ENCODE measurements around the gene KRT6A.
"Not testable (repeated sequence)": the region's sequence is repeated elsewhere in the genome, so short reads cannot be mapped to it uniquely, and the experiment has no call there.

KRT6A gene

DNA sequence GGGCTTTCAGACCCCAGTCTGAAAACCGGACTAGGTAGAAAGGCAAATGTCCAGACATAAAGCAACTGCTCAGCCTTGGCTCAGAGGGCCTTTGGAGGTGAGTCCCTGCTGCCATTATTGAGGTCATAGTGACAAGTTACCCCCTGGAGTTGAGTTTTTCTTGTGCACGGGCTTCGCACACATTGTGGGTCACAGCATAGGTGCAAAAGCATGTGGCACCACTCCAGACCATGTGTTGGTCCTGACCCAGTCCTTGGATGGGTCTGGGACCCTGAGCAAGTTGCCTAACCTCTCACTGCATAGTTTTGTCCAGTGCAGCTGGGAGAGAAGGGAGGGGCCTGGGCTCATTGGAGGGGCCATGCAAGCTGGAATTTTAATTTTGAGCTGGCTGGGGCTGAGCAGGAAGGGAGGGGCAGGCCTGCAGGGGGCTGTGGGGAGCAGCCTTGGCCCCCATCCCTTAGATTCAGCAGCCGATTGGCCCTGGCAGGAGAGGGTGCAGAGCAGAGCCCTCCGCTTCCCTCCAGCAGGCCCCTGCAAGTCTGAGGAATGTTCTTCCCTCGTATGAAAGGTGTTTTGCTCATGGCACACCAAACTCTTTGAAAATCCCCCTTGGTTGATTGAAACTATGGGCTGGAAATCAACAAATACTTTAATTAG is 31.3 kb upstream of the KRT6A start:
- DNase-seq = no peak

DNA sequence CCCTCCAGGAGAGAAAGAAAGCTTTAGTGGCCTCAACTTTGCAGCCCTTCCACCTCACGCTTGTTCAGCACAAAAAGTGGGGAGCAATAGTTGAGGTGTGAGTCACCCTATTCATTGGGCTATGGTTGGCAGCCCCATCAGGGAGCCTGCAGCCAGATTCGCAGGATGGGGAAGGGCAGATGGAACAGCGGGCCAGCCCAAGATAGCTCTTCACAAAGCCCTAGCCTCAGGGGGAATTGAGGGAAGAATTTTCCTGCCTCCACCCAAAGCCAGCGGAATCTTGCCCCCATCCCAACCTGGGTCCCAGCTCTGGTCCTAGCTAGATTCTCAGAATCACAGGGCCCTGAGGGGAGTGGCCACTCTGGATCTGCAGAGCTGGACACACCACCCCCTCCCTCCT is 30.8 kb upstream of the KRT6A start:
- DNase-seq = no peak

DNA sequence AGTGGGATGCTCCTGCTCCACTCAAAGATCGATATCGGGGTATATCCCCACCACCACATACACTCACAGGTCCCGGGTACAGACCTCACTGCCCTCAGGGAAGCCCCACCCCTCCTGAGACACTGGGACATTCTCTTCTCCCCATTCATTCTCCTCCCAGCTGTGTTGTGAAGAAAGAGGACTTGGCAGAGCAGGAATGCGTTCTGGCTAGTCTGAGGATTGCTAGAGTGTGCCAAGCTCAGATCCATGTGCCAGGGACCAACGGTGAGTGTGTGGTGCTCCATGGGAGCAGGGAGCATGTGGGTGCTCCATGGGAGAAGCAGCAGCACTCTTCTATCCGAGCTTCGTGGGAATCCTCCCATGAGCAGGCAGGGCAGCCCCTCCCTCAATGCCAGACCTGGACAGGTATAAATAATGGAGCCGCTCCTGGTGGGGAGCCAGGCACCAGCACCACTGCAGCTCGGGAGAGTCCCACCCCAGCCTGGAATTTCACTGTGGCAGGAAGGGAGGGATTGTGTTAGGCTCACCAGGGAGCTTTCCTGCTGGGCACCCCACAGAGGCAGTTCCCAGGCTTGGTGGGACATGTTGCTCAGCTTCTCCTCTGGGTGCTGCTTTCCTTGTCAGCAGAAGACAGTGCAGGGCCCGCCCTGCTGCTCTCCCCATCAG is 29.4 kb upstream of the KRT6A start:
- peak; percentile 49 for DNase-seq

DNA sequence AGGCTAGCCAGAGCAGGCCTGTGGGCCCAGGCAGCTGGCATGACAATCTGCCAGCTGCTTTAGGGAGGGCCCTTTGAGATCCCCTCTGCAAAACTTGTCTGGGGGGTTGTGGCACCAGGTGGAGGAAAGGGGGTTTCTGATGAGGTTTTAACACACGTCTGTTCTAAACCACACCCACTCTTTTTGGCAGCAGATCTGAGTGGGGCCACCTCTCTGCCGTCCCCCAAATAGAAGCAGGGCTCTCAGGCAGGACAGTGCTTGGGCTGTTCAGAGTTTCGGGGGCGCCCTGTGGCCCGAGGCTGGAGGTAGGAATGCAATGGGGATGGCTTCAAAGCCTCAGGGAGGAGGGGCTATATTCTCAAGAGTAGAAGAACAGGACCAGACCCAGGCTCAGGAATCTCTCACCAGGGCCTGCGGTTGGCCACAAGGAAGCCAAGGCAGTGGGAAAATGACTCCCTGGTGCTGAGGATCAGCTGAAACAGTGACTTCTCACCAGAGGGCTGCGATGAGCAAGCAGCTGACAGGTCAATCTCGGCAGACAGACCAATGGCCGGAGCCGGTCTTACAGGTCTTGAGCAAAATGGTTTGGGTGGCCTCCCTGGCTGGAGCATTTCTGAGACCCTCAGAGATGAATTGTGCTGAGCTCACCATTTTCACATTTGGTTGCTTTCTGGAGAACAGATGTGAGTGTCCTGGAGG is 28.7 kb upstream of the KRT6A start:
- DNase-seq = no peak

DNA sequence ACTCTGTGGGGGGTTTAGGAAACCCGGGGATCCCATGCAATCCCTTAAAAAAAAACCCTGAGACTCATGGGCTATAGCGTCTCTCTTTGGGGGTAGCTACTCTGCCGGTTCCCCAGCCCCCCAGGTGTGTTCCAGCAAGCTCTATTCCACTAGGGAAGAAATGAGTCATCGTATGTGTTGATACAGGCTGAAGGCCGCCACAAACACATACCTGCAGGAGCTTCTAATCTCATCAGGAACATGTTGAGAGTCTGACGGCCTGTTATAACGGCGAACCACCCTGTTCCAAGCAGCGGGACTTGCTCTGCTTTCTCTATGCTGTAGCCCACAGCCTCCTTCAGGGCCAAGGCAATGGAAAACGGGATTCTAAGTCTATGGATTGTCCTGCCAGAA is 28.1 kb upstream of the KRT6A start:
- DNase-seq = no peak

DNA sequence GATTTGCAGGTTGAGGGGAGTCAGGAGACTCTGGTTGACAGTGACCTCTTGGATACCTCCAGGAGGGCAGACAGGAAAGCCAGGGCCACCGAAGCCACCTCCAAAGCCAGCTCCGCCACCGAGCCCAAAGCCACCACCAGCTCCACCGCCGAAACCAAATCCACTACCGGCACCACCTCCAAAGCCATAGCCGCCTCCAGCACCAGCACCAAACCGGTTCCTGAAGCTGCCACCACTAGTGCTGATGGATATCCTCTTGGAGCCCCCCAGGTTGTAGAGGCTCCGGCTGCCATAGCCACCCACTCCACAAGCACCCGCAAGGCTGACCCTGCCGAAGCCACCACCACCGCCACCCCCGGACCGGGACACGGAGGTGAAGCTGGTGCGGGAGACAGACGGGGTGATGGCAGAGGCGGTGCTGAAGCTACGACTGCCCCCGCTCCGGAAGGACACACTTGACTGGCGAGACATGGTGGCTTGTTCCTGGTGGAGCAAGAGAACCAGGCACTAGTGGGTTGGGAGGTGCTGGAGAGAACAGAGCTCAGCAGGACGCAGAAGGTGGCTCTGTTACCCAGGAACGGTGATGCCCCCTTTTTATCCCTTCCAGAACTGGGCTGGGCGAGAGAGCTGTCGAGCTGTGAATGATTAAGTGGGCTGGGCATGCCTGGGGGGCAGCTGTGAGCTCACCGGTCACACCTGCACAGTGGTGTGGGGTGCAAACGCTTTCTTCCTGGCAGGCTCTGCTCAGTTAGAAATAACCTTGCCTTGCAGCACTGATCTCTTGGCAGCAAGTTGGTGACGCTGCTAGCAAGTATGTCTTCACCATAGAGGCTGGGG is 27.0 kb upstream of the KRT6A start, which contains the start of gene KRT5:
Gene KRT5 (minus strand): TSS at position 569 of the 837 bp plus-strand sequence. CDS start 98 bp downstream, at position 471.
- no peak for DNase-seq

DNA sequence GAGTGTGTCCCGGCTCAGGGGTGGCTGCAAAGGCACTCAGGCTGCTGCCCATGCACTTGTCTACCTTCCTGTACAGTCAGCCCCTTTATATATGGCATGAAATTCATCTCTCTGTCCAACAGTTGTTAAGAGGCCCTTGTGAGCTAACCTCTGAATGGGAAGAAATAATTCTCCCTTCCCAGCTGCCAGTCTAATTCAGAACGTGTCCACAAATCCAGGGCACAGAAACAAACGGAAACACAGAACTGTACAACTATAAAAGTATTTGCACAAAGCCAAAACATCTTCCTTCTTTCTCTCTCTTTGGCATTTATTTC is 26.3 kb upstream of the KRT6A start:
- no peak for DNase-seq

DNA sequence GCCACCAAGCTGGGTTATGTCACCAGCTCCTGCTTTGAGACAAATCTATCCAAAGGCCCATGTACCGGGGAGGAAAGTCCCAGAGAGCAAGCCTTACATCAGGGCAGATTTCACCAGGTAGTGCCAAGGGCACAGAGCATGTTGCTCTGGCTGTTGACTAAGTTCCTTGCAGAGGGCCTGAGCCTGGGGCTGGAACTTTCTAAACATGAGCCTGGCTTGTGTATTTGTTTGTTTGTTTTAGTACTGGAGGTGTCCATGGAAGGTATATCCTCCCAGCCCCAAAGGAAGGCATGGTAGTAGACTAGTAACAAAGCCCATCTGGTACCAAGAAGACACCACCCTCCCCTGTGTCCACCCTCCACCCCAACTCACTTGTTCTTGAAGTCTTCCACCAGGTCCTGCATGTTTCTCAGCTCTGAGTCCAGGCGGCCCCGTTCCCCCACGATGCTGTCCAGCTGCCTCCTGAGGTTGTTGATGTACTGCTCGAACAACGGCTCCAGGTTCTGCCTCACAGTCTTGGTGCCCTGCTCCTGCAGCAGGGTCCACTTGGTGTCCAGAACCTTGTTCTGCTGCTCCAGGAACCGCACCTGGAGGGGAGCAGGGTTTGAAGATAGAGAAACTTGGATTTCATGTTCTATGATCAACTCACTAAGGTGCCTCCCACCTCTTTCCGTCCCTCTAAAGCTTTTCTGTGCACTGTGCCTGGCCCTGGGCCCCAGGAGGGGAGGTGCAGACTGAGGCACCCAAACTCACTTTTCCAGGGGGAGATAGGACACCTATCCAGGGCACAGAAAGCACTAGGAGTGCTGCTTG is 25.7 kb upstream of the KRT6A start:
- no peak for DNase-seq

DNA sequence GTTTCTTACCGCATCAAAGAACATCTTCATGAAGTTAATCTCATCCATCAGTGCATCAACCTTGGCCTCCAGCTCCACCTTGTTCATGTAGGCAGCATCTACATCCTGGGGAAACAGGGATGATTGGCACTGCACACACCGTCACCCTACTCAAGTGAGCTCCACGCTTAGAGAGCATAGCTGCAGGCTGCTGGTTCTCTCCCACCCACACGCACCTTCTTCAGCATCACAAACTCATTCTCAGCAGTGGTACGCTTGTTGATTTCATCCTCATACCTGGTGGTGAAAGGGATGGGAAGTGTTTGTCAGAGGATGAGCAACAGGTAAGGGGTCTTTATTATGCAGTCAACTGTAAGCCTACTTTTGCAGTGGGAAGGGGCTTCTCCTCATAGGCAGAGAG is 24.8 kb upstream of the KRT6A start:
- no peak for DNase-seq

DNA sequence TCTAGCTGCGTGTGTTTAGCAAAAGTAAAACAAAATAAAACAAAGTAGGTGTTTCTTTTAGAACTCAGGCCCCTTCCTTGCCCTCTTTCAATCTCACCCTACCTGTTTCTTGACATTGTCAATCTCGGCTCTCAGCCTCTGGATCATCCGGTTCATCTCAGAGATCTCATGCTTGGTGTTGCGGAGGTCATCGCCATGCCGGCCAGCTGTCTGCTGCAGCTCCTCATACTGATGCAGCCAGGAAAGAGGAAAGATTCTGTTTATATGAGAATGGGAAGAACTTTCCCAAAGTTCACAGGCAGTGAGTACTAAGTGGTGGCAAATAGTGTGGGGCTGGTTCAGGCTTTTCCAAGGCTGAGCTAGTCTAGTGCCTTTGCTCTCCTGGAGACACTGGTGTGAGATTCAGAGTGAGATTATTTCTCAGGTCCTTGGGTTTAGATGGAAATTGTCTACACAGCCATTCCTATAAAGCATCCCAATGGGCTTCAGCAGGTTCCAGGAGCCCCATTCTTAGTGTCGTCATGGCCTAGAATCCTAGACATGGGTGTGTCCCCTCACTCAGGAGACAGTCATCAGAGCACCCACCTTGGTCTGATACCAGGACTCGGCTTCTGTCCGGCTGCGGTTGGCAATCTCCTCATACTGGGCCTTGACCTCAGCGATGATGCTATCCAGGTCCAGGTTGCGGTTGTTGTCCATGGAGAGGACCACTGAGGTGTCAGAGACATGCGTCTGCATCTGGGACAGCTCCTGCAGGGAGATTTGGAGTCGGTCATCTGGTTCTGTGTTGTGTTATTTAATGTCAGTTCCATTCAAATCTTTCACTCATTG is 24.2 kb upstream of the KRT6A start:
- DNase-seq = no peak

DNA sequence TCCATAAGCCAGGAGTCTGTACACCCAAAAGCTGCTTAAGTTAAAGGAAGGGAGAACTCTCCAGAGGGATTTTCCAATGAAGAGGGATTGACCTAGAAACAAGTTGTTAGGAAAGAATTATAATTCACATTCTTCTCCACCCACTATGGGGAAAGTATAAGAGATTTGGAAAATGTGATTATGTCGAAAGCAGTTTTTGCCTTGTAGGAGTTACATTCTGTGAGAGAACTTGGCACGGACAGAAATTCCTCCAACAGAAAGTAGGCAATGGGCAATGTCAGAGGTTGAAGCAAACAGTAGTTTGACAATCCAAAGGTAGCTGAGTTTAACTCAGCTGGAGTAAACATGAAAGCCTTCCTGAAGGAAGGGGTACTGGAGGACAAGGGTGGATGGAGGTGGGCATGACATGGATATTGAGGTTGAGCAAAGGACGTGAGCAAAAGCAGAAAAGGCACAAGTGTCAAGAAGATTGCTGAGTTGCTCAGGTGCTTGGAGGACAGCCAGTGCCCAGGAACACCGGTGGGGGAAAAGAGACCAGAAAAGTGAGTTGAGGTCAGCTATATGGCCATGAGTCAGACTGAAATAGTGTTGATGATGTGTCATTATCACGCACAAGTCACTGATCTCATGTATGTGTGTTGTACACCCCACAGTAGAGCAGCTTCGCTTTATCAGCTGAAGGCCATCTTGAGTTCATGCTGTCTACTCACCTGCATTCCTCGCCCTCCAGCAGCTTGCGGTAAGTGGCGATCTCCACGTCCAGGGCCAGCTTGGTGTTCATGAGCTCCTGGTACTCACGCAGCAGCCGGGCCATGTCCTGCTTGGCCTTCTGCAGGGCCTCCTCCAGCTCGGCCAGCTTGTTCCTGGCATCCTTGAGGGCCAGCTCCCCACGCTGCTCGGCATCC is 23.1 kb upstream of the KRT6A start:
- no peak for DNase-seq

DNA sequence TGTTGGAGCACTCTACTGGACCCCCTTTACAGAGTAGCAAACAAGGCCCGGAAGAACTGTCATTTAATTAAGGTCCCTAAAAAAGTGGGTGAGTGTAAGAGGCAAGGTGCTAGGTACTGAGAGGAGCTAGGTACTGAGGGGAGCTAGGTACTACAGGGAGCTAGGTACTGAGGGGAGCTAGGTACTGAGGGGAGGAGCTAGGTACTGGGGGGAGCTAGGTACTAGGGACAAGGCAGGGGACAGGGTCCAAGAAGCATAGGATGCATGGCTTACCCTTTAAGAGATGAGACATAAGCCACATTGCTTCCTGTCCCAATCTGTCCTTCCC is 22.2 kb upstream of the KRT6A start:
- no peak for DNase-seq

DNA sequence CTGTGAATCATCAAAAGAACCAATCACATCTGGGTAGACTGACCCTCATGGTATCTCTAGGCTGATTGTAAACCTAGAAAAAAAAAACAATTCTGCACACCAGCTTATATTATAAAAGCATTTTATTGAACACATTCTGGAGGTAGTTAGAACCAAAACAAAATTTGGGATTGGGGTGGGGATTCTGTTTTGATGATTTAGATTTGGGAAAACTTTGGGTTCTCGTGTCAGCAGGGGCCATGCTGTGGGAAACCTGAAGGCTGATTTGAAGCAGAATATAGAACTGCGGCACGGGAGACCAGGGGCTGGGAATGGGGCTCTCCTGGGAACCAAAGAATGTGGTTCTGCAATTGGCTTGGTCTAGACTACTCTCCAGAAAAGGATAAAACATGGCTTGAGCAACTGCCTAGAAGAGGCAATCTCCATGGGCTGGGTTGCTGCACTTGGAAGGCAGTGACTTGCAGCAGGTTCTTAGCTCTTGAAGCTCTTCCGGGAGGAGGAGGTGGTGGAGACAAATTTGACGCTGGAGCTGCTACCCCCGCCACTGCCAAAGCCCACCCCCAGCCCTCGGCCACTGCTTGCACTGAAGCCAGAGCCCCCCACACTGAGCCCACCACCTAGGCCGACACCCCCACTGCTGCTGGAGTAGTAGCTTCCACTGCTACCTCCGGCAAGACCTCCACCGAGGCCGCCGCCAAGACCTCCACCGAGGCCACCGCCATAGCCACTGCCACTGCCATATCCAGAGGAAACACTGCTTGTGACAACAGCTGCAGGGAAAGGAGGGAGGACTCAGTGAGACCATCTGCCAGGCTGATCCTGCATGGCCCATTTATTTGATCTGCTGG is 21.6 kb upstream of the KRT6A start:
- no peak for DNase-seq

DNA sequence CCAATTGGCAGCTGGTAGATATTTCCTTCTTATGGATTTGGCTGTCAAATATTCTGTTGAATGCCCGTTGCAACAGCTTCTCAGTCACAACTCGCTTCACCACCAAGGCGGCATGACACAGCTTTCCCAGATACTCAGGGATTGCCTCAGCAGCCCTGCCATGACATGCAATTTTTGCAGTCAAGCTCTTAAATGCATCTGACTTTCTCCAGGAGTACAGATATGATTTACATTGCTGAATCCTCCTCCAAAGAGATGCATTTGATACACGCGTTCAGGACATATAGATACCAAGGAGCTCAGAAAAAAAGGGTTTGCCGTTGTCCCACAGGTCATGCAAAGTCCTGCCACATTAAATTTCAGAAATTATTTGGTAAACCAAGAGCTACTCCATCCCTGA is 20.7 kb upstream of the KRT6A start:
- DNase-seq = no peak

DNA sequence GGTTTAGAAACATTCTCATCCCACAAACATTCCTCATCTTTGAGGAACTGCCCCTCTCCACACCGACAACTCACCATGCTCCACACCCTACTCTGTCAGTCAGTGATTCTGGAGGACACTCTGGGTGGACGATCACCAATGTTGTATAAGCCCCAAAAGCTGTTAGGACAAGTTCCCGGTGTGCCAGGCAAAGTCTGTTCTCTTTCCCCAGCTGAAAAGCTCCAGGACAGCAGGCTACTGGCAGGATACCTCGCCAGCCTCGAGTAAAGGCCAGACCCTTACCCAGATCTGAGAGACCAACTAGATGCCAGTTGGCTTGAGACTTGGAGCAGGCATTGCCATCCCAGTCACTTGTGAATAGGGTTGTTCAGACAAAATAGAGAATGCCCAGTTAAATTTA is 15.2 kb upstream of the KRT6A start:
- DNase-seq = no peak

DNA sequence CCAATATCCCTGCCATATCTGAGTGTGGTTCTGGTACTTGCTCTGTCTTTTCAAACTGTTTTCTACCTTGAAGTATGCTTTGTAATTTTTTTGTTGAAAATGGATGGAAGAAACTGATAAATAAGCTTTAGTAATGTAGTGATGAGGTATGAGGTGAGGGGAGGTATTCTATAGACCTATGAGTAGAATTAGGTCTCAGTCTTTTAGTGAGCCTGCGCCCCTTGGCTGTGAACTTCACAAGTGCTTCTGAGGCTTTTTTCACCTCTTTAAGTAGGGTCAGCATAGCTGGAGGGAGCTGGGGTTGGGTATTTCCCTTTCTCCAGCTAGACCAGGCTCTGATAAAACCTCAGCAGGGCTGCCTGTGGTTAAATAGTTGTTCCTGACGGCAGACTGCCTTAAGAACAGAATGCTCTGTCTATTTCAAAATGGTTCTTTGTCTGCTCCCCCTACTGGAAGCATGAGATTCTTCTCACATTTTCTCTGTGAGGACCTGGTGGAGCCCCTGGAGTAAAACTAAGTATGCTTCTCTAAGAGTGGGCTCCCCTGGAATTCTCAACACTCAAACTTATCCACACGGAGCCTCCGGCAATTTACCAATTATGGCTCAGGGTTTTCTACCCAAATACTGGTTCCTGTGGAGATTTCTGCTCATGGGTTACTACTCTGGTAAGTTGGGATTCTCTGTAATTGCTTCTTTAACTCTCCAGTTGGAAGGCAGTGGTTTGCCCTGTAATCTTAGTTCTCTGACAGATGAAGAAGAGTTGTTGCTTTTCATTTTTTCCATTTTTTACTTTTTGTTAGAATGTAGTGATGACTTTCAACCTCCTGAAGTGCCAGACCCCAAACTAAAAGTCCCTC is 14.0 kb upstream of the KRT6A start:
- peak; percentile 42 for DNase-seq

DNA sequence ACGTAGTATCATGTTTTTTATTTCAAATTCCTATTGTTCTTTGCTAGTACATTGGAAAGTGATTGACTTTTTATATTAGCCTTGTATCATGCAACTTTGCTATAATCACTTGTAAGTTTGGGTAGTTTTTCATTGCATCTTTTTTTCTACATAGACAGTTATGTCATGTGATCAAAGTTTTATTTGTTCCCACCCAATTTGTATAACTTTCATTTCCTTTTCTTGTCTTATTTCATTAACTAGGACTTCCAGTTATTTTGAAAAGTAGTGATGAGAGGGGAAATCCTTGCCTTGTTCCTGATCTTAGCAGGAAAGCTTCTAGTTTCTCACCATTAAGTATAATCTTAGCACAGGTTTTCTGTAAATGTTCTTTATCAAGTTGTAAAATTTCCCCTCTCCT is 9.8 kb upstream of the KRT6A start:
- no peak for DNase-seq

DNA sequence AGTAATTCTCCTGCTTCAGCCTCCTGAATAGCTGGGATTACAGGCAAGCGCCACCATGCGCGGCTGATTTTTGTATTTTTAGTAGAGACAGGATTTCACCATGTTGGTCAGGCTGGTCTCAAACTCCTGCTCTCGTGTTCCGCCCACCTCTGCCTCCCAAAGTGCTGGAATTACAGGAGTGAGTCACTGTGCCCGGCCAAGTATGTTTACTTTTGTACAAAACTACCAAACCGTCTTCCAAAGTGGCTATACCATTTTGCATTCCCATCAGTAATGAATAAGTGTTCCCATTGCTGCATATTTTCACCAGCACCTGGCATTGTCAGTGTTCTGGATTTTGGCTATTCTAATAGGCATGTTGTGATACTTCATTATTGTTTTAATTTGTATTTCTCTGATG is 8.4 kb upstream of the KRT6A start:
- DNase-seq = no peak

DNA sequence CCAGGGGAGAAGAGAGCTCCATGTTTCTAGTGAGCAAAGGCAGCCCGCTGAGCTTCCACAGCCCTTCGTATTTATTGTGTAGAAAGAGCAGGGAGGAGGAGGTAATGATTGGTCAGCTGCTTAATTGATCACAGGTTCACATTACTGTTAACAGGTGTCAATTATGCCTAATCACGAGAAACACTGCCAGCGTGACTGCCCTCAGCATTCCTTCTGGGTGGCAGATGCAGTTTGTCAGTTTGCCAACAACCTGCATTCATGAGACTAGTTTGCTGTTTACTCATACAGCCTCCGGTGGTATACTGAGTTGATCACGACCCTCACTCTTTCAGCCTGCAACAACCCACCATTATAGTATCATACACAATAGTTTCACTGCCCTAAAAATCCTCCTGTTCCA is 7.5 kb upstream of the KRT6A start:
- DNase-seq = not testable (repeated sequence)
